Right forelimb (tissue), 1 donor: ENCODE measurements around the gene NXPH3.
"Not testable (repeated sequence)": the region's sequence is repeated elsewhere in the genome, so short reads cannot be mapped to it uniquely, and the experiment has no call there.

Source experiments
- DNase-seq: peaks from one replicate; pipeline ENCODE4 v3.0.0-alpha.2; 2018

NXPH3 gene

DNA sequence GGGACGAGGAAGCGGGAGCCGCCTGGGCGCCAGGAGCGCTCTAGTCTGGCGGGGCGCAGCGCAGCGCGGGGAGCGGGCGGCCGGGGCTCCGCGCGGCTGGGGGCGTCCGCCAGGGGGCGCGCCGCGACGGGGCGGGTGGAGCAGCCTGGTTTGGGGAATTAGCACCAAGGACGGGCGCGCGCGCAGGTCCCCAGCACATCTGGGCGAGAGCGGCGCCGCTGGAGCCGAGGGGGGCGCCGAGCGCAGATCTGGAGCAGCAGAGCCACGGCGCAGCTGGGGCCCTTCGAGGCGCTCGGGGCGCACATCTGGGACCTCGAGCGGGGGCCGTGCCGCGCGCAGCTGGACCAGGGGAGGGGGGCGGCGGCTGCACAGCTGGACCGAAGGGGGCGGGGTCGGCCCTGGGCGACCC is at the start of gene NXPH3:
Gene NXPH3, plus strand, starts transcription at position 193 of the 409 bp plus-strand sequence. CDS start 349 bp downstream, outside the sequence.
- DNase-seq, result peak; percentile 72

DNA sequence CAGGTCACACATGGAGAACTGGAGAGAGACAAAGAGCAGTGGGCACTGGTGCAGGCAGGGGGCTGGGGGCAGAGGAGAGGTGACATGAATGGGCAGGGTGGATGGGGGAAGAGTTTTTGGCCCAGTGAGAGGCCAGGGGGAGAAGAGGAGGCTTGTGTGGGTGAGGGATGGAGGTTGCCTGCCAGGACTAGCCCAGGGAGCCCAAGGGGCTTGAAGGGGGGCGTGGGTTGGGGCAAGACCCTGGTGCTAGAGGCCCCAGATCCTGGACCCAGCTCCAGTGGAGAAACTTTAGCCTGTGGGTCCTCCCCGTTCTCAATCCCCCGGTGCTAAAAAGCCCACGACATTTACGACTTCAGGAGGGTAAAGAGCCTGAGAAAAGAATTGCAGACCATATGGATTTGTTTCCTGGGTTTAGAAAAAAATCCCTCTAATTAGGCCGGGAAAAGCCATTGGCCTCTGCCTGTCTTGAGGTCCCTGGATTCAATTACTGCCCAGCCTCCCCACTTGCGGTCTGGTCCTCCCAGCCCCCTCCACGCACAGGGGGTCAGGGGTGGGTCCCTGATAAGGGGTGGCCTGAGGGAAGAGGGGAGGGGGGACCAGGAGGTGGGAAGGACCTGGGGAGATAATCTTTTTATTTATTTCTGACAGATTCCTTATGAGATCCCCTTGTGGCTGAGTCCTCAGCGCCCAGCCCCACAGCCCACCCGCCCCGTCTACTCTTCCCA is 47.6 kb upstream of the NXPH3 start:
- DNase-seq, result no peak

DNA sequence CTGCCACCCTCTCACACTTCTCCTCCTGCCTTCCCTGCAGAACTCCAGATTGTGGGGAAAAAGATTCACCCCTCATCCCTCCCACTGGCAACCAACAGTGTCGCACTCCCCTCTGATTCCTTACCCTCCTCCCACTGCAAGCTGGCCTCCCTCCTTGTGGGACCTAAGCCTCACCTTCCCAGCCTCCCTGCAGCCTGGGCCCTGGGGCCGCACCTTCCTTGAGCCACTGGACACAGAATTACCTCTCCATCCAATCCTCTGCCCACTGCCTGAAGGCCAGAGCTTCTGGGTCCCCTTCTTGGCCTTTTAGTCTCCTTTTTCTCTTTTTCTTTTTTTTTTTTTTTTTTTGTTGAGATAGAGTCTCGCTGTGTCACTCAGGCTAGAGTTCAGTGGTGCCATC is 46.7 kb upstream of the NXPH3 start:
- no peak for DNase-seq

DNA sequence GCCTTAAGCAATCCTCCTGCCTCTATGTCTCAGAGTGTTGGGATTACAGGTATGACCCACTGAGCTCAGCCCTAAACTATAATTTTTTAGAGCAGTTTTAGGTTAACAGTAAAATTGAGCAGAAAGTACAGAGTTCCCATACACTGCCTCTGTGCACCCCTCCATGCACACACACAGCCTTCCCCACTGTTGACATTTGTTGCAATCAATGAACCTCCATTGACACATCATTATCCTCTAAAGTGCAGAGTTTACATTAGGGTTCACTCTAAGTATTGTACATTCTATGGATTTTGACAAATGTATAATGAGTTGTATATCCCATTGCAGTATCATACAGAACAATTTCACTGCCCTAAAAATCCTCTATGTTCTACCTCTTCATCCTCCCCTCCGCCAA is 45.6 kb upstream of the NXPH3 start:
- DNase-seq, result no peak

DNA sequence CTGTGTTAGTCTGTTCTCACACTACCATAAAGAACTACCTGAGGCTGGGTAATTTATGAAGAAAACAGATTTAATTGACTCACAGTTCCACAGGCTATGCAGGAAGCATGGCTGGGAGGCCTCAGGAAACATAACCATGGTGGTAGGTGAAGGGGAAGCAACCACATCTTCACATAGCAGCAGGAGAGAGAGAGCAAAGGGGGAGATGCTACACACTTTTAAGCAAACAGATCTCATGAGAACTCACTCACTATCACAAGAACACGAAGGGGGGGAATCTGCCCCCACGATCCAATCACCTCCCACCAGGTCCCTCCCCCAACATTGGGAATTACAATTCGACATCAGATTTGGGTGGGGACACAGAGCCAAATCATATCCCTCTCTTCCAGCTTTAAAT is 31.8 kb upstream of the NXPH3 start:
- no peak for DNase-seq

DNA sequence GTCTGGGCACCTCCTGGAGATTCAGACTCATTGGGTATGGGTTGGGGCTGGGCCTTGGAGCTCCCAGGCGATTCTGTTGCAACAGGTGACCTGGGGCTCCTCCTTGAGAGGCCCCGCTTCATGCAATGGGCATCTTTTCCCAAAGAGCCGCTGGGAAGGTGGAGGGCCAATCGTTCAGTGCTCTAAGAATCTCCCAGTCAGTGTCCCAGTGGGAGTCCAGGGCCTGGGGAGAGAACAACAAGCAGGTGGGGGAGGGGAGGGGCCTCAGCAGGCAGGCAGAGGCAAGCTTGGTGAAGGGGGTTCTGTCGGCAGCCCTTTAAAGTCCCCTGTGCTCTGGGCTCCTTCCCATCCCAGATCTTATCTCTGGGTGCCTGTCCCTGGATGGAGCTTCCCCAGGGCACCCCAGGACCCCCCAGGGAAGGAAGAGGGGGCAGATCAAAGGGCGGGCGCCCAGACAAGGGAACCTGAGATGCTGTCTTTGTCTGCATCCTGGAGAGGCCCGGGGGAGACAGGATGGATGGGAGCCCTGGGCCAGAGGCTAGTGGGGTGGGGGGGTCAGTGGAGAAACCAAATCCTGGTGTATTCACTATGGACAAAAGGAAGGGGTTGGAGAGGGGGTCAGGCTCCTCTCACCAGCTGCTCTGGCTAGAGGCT is 30.5 kb upstream of the NXPH3 start:
- no peak for DNase-seq

DNA sequence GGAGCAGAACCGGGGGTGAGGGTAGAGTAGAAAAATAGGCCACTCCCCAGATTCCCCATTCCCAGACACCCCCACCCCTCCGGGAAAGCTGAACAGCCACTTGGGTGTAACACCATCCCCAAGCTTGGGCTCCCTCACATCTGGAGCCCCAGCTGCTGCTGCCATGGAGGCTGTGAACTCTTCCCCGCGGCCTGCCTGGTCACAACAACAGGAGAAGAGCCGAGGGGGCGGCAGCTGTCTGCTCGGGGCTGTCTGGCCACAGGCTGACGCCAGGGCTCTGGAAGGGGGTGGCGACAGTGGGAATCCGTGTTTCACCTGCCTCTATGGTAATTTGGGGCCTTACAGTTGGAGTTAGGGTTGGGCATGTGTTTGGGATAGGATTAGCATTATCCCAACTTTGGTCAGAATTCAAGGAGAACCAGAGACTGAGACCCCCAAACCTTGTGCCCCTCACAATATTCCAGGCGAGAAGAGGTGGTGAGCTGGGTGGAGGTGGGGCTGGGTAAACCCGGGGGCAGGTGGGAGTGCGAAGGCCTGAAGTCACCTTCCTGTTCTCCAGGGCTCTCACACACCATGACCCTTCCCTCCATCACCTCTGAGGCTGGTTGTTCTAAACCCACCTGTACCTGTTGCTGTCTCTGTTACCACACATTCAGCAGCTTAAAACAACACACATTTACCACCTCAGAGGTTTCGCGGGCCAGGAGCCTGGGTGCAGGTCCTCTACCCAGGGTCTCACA is 29.7 kb upstream of the NXPH3 start:
- no peak for DNase-seq

DNA sequence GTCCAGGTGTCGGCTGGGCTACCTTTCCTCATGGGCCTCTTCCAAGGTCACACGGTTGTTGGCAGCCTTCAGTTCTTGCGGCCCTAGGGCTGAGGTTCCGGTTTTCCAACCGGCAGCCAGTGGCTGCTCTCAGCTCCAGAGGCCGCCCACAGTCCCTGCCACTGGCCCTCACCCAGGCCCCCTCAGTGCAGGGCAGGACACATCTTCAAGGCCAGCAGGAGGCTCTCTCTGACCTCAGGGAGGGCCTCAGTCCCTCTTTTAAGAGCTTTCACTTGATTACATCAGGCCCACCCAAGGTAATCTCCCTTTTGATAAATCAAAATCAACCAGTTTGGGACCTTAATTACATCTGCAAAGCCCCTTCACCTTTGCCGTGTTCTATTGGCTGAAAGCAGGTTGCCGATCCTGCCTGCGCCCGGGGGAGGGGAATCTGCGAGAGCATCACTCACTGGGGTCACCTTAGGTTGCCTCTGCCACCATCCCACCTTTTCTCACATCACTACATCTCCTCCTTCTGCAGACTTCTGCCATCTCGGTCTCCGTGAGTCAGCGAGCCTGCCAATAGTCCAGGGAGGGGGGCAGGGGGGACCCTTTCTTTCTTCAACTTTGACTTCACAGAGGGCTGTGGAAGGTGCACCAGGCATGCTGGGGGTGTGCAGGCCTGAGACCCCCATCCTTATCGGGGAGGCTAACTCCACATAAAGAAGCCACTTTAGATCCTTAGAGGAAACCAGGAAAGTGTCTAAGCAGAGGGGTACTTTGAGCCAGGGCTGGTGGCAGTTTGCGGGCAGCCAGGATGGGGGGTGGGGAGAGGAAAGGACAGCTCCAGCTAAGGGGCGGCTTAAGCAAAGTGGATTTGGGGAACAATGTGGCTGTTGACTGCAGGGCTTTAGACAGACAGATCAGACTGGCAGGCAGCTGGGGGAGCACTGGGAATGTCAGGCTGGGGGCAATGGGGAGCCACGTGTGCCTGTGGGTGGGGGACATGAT is 28.8 kb upstream of the NXPH3 start:
- no peak for DNase-seq

DNA sequence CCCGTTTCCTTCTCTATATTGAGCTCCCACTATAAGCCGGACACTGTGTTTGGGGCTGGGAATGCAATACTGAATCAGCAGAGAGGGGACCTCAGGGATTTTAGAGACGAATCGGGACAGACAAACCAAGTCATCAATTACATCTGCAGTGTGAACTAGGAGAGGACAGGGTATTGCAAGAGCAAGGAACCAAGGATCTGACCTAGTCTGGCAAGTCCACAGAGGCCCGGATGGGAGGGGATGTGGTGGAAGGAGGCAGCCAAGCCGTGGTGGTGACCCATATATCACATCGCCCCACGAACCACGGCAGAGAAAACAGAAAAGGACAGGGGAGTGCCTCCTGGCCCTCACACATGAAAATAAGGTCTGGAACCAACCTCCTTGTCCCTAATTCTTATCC is 28.1 kb upstream of the NXPH3 start:
- DNase-seq, result no peak

DNA sequence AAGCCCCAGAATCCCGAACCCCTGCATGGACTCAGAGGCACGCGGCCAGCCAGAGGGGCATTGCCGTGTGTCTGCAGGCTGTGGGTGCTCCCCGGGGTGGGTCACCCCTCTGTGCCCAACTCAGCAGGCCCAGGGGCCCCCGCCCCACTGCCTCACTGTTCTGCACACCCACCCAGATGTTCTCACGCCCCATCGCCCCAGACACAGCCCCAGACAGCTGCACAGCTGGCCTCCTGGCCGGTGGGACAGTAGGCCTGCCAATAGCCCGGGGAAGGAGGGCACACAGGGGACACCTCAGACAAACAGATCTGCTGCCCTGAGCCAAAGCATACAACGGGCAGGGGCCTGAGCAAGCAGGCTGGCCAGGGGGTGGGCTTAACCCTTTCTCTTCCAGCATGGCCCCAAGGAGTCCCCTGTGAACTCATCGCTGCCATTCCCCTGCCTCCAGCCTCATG is 27.6 kb upstream of the NXPH3 start:
- no peak for DNase-seq

DNA sequence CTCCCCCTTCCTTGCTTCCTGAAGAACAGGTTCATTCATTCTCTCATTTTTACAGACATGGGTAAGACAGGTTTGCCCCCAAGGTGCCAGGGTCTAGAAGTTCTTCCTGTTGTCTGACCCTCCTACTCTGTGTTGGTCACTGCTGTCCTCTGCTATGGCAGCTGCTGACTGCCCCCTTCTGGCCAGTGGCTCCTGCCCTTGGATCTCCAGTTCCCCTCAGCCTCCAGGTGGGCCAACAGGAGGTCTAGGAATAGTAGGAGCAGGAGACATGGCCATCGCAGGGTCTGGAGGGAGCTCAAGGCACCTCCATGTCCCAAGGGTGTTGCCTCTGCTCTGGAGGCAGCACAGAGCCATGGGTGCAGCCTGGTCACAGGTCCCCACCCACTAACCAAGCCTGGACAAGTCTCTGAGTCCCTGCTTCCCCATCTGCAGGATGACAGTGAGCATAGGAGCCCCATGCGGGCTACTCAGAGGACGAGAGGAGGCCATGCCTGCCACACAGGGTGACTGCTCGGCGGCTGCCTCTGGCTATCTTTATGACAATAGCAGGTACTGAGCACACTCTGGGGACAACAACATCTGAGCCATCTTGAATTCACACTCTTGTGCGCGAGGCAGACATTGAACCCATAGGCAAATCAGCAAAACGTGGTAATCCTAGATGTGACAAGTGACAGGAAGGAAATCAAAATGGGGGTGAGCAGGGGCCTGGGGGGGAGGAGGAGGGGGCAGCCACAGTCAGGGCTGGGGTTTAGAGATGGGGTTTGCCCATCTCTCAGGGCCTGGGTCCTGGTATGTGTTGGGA is 27.0 kb upstream of the NXPH3 start:
- no peak for DNase-seq

DNA sequence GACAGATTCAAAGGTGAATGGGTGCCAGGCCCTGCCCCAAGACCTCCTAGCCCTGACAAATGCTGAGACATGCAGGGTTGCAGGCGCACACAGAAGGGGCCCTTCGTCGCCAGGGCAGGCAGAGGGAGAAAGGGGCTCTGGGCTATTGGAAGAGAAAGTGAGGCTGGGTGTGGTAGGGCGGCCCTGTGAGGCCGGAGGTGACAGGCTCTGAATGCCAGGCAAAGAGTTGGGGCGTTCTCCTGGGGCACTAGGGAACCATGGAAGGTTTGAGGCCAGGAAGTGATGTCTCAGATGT is 26.4 kb upstream of the NXPH3 start:
- no peak for DNase-seq

DNA sequence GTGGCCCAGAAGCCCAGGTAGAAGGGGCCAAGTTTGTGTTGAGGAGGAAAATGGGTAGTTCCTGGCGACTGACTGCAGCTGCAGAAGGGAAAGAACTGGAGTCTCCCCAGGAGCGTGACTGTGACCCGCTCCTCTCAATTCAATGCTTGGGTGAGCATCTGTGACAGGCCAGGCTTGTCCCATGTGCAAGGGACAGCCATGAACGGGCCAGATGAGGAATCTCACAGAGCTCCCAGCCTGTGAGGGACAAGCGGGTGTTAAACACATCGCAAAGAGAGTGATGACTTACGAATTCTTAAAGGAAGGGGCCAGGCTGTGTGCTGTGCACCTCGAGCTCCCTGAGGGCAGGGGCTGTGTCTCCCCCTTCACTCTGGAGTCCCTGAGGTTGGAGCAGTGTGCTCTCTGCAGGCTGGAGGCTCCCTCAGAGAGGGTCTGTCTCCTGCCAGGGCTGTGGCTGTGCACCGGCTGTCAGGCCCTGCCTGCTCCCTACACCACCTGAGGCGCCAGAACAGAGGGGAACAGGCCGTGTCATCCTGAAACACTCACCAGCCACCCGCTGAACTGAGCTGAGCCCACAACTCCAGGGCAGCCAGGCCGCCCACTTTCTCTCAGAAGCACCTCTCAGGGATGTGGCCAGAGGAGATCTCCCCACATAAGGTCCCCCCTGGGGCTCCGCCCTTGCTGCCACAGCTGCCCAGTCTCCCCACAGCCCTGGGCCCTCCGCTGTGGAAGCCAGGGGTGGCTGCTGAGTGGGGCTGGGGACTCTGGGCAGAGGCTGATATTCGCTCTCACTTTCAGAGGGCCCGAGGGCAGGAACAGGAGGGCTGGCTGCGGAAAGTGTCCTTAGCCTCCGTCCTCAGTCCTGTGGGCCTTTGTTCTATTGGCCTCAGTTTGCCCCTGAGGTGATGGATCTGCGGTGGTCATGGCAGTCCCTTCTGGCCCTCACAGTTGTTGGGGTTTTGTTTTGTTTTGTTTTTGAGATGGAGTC is 25.7 kb upstream of the NXPH3 start:
- no peak for DNase-seq

DNA sequence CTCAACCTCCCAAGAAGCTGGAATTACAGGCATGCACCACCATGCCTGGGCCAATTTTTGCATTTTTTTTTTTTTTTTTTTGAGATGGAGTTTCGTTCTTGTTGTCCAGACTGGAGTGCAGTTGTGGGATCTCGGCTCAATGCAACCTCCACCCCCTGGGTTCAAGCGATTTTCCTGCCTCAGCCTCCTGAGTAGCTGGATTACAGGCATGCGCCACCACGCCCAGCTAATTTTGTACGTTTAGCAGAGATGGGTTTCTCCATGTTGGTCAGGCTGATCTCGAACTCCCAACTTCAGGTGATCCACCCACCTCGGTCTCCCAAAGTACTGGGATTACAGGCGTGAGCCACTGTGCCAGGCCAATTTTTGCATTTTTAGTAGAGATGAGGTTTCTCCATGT is 24.9 kb upstream of the NXPH3 start:
- DNase-seq, result not testable (repeated sequence)

DNA sequence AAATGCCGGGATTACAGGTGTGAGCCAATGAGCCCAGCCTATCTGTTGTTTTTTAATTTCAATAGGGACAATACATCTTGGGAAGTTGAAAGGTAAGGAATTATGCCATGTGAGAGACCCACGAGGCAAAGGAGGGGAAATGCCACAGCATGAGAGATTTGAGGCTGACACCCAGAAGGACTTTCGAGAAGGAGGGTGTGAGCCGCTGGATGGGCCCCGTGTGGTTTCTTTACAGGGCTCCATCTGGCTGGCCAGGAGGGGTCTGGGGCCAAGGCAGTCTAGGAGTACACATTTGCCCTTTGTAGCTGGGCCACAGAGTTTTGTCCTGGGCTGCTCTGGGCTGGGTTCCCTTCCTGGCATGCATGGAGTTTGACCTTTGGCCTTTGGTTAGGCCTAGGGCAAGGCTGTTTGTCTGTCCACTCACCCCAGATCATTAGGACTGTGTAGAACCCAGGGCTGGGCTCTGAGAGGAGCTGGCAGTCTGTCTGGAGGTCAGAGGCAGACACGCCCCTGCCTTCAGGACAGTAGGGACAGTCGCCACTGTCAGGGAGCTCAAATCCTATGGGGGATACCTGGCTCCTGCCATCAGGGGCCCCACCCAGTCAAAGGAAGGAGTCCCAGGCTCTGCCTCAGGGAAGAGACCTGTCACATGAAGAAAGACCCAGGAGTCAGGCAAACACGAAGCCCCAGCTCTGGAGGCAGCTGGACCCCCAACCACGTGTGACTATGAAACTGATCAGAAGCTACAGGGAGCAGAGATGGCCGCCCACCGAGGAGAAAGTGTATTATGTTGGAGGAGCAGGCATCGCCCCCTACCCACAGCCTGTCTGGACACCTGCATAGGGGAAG is 24.2 kb upstream of the NXPH3 start:
- DNase-seq, result no peak

DNA sequence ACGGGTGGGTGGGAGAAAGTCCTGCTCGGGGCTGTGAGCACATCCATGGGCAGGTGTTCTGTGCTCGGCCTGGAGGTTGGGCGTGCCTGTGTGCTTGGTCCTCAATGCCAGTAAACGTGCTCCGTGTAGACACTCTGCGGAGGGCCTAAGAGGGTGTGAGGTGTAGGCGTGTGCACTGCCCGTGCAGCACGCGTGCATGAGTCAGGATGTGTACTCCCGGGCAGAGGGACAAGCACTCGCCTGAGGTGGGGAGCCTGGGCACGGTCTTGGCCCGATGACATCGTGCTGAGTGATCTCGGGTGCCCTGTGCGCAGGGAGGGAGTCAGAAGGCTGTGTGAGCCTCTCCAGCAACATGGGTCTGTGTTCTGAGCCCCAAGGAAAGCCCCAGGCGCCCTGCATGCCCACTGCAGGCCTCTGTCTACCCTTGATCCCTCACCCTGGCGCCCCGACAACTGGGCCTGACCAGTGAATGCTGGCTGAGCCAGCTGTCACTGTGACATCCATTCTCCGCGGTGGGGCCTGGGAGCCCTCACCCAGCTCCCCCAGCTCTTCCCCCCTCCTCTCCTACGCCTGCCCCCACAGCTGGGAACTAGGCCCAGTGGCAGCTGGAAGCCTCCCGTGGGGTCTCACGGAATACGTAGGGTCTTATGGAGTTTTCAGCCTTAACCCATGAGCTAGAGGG is 23.5 kb upstream of the NXPH3 start:
- DNase-seq, result peak; percentile 71

DNA sequence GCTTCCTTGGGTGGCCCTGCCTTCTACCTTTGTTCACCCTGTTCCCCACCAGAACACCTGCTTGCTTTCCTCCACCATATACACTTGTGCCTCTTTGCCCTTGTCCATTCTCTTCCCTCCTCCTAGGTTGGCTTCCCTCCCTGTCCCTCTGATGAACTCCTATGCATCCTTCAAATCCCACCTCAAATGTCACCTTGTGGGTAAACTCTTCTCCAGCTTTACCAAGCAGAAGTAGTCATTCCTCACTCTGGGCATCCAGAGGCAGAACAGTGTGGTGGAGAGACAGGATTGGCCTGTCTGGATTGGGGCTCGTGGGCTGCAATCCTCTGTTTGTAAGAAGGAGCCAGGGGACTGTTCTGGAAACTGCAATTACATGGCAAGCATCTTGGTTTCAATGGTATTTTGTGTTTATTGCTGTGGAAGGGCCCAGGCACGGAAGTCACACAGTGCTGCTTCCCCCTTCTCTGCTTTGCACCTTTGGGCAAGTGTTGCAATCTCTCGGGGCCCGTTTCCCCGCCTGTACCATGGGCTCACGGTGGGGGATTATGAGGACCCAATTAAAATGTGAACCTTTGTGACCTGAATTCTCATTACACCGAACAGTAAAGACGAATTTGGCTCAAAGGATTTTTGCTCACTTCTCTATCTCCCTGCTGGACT is 21.9 kb upstream of the NXPH3 start:
- DNase-seq, result no peak

DNA sequence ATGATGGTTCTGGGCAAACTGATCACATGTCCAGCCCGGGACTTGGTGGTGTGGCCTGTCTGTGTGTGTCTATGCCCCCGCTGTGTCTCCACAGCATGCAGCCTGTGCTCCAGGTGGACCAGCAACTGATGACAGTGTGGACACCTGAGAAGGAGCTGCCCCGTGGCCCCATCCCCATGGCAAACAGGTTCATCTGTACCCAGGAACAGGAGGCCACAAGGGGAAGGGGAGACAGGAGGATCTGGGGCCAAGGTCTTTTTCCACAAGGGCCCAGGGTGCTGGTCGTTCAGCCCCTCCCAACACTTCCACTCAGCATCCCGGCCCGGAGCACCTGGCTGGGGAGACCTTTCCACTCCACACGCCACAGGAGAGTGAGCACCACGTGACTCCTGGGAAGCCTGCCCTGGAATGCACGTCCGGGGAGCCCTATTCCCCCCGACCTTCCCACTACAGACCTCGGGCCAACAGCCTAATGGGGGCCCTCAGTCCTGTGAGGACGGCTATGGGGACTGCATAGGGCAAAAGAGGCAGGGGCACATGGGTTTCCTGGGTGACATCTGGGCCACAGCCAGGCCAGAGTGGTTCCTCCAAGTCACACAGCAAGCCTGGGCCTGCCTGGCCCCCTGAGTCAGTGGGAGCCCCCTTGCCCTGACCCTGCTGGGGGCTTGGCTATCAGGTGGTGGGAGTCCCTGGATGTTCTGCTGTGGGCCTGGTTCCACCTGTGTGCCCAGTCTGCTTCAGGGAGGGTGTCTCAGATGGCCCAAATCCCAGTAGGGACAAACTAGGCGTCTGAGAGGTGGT is 20.8 kb upstream of the NXPH3 start:
- DNase-seq, result no peak
